ENCODE data around the gene RAB6B. TPM values are rescaled to one million over a fixed set of nuclear protein-coding genes. Genes with fewer than 3 reads are reported as not detected.

The RAB6B gene
- polyA plus RNA-seq, 1 experiment, result 3.0 TPM

DNA sequence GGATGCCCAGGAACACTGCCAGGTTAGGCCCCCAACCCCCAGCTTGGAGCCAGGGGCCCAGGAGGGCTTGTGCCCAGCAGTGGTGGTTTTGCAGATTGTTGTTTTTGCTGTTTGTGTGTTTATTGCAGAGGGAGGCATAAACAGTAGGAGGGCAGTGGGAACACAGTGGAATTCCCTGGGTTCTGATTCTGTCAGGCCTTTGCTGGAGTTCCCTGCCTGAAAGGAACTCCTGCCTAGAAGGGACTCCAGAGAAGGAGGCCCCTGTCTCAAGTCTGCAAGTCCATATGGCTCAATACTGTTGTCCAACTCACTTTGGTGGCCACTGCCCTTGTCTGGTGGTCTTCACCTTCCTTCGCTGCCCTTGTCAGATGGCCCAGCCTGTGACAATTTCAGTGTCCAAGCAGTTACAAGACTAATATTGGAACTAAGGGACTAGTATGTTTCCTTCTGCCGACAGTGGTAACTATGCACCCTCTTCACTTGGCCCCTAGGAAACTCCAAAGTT lies 47.4 kb upstream of the RAB6B start:
- POLR2A ChIA-PET, result no interaction called here
- no peaks in the 10 kb centered on the region for H3K36me3 ChIP-seq (ENCODE audit: control insufficient read depth, insufficient read depth, low read length)

DNA sequence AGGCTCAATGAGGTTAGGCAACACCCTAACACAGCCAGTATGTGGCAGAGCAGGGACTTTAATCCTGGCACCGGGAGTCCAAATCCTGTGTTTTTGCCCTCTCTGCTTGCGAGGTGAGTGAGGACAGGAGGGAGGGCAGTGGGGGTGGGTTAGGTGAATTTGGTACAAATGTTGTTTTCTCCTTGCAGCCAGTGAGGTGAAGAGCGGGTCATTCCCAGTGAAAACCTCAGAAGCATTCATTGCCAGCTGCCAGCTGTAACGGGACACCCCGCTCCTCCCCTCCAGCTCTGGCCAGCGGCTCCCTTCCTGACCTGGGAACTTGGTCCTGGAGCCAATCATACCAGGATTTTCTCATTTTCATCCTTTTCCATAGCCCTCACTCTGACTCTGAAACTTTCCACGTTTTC lies 45.7 kb upstream of the RAB6B start:
- TF ChIP-seq, protein P1, sequence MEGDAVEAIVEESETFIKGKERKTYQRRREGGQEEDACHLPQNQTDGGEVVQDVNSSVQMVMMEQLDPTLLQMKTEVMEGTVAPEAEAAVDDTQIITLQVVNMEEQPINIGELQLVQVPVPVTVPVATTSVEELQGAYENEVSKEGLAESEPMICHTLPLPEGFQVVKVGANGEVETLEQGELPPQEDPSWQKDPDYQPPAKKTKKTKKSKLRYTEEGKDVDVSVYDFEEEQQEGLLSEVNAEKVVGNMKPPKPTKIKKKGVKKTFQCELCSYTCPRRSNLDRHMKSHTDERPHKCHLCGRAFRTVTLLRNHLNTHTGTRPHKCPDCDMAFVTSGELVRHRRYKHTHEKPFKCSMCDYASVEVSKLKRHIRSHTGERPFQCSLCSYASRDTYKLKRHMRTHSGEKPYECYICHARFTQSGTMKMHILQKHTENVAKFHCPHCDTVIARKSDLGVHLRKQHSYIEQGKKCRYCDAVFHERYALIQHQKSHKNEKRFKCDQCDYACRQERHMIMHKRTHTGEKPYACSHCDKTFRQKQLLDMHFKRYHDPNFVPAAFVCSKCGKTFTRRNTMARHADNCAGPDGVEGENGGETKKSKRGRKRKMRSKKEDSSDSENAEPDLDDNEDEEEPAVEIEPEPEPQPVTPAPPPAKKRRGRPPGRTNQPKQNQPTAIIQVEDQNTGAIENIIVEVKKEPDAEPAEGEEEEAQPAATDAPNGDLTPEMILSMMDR (IDR thresholded peaks at IDR 0.05; ENCODE audit: insufficient read depth, low read depth, low read length), result no peak
- Histone ChIP-seq H3K36me3 (ENCODE audit: control insufficient read depth, insufficient read depth, low read length) (no peaks in the 10 kb centered on the region), H3K27me3 (ENCODE audit: control insufficient read depth, insufficient read depth, low read length) (peaks cover 9% of the 10 kb centered on the region), H3K4me3 (ENCODE audit: low read depth, low read length) (no peak overlapping the region)
- ChIA-PET POLR2A (no interaction called here), CTCF (interaction anchor here (1.2 to 1.9 kb wide), 4 partner anchors 10 to 1214 kb away, joined by 3 to 8 read pairs (median 3); no protein-coding TSS in a partner anchor)
- no peak for DNase-seq (ENCODE audit: low read depth)

More for the DNA sequence above, 47.4 kb upstream of the RAB6B start:
- no peak for DNase-seq (ENCODE audit: low read depth)
- CTCF ChIA-PET, result interaction anchor here (1.6 to 3.5 kb wide), 3 partner anchors 12 to 270 kb away, joined by 4 to 14 read pairs (median 12); no protein-coding TSS in a partner anchor
- Histone ChIP-seq H3K27me3 (ENCODE audit: control insufficient read depth, insufficient read depth, low read length) (peaks cover 7% of the 10 kb centered on the region), H3K4me3 (ENCODE audit: low read depth, low read length) (no peak overlapping the region)
- TF ChIP-seq, protein P1 (IDR thresholded peaks at IDR 0.05; ENCODE audit: insufficient read depth, low read depth, low read length), result no peak

DNA sequence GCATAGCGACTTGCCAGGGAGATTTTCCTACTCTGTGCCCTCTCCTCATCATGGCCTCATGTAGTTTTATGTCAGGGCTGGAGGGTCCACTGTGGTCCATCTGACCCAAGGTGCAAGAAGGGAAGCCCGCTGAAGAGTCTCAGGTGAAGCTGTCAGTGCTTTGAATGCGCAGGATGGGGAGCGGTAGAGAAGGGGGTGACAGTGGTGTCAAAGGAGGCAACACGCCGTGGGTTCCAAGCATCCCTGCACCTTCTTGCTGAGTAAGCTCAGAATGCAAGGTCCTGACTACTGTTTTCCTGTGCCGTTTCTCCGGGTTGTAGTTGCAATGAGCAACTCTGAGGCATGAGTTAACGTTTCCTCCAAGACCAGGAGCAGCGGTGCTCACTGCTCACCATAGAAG lies 44.9 kb upstream of the RAB6B start:
- TF ChIP-seq, protein P1 (IDR thresholded peaks at IDR 0.05; ENCODE audit: insufficient read depth, low read depth, low read length), result no peak
- Histone ChIP-seq H3K27me3 (ENCODE audit: control insufficient read depth, insufficient read depth, low read length) (peaks cover 13% of the 10 kb centered on the region), H3K4me3 (ENCODE audit: low read depth, low read length) (no peak overlapping the region), H3K36me3 (ENCODE audit: control insufficient read depth, insufficient read depth, low read length) (no peaks in the 10 kb centered on the region)
- DNase-seq (ENCODE audit: low read depth), result no peak
- ChIA-PET POLR2A (no interaction called here), CTCF (interaction anchor here (1.3 to 1.9 kb wide), 3 partner anchors 9 to 1213 kb away, joined by 3 to 8 read pairs (median 3); no protein-coding TSS in a partner anchor)

DNA sequence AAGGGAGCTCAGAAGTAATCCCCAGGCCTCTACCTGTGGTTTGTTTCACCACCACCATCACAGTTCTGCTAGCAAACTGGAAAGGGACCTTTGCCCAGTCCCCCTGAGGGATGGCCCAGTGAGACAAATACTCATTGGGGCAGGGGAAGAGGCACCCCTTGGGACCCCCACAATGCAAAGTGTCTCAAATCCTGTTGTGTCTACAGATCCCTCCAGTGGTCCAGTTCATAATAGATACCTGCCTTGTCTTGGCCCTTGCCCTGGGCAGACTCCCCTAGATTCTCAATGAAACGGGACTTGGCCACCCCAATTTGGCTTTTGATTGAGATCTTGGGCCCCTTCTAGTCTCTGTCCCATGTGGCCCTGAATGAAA lies 43.8 kb upstream of the RAB6B start:
- ChIA-PET POLR2A (interaction anchor here (0.7 kb wide), 1 partner anchor 382 kb away, joined by 3 read pairs; no protein-coding TSS in a partner anchor), CTCF (interaction anchor here (0.9 to 2.5 kb wide), 3 partner anchors 9 to 284 kb away, joined by 3 to 16 read pairs (median 3); no protein-coding TSS in a partner anchor)
- Histone ChIP-seq H3K36me3 (ENCODE audit: control insufficient read depth, insufficient read depth, low read length) (no peaks in the 10 kb centered on the region), H3K27me3 (ENCODE audit: control insufficient read depth, insufficient read depth, low read length) (peaks cover 13% of the 10 kb centered on the region), H3K4me3 (ENCODE audit: low read depth, low read length) (no peak overlapping the region)
- TF ChIP-seq, protein P1 (IDR thresholded peaks at IDR 0.05; ENCODE audit: insufficient read depth, low read depth, low read length), result no peak
- DNase-seq (ENCODE audit: low read depth), result no peak

DNA sequence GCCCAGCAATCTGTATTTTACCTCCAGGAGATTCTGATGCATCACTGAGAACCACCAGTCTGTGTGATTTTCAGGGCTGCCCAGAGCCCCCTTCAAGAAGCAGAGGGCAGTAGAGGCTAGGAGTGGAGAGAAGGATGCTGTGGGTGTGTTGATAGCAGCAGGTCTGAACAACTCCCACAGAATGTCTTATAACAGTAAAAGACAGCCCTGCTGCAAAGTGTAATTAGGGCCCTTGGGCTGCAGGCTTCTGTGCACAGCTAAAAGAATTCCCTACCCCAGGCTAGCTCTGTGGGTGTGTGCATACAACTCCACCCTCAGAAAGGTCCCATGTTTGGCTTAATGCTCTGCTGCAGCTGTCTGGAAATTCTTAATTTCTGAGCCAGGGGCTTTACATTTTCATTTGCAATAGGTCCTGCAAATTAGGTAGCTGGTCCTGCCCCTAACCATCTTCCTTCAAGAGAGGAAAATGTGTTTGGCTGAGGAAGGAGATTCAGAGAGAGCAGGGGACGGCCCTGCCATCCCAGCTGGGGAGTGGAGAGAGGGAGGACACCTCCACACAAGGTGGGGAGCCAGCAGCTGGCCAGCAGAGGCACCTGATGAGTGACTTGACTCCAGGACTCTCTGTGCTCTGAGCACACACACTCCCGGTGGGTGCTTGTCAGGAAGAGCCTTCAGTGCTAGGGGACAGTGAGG lies 43.2 kb upstream of the RAB6B start:
- ChIA-PET POLR2A (interaction anchor here (0.7 kb wide), 1 partner anchor 381 kb away, joined by 3 read pairs; no protein-coding TSS in a partner anchor), CTCF (interaction anchor here (0.9 to 2.5 kb wide), 4 partner anchors 9 to 1212 kb away, joined by 3 to 16 read pairs (median 3); no protein-coding TSS in a partner anchor)
- H3K4me3 ChIP-seq (ENCODE audit: low read depth, low read length), result no peak overlapping the region
- TF ChIP-seq, protein P1 (IDR thresholded peaks at IDR 0.05; ENCODE audit: insufficient read depth, low read depth, low read length), result 0 out of 2 replicates have a peak, but pooled peaks have one; percentile 8
- H3K36me3 ChIP-seq (ENCODE audit: control insufficient read depth, insufficient read depth, low read length), result no peaks in the 10 kb centered on the region
- peaks cover 13% of the 10 kb centered on the region for H3K27me3 ChIP-seq (ENCODE audit: control insufficient read depth, insufficient read depth, low read length)
- no peak for DNase-seq (ENCODE audit: low read depth)
